SK-N-MC (cell line): ENCODE results near the gene KDM1B.

Source experiments
- DNase-seq: peaks from one replicate; pipeline ENCODE4 v3.0.0-alpha.2; 2011; ENCODE audit warnings: low read depth, low spot score
- H3K27ac ChIP-seq: fragments of 200-600 bp; sonication (generic); 2 replicates; pipeline ENCODE4 v1.5.1; 2016; ENCODE audit warnings: mixed run types
- H3K36me3 ChIP-seq: fragments of 200-600 bp; sonication (generic); 2 replicates; pipeline ENCODE4 v1.6.1; 2017; ENCODE audit warnings: antibody characterized with exemption, low read length, mixed read lengths; ENCODE audit not compliant: insufficient read depth
- H3K4me3 ChIP-seq: fragments of 200-600 bp; sonication (generic); 2 replicates; pipeline ENCODE4 v1.5.1; 2016
- H3K9ac ChIP-seq: fragments of 200-600 bp; sonication (generic); 2 replicates; pipeline ENCODE4 v1.8.0; 2017; ENCODE audit warnings: mixed run types, mixed read lengths; ENCODE audit not compliant: insufficient read length
- H3K9me3 ChIP-seq: fragments of 200-600 bp; sonication (generic); 2 replicates; pipeline ENCODE4 v1.6.1; 2017; ENCODE audit warnings: low read depth, mild to moderate bottlenecking, antibody characterized with exemption, low read length, moderate library complexity, mixed read lengths
- EZH2 ChIP-seq: fragments of 200-600 bp; sonication (generic); IDR thresholded peaks from one replicate; pipeline ENCODE4 v1.6.1; 2017; ENCODE audit warnings: antibody characterized with exemption
- FOXP2 ChIP-seq: optimal IDR thresholded peaks from 2 replicates; pipeline ENCODE3; 2011; ENCODE audit warnings: mild to moderate bottlenecking, moderate library complexity; ENCODE audit not compliant: insufficient read depth; ENCODE audit errors: extremely low read length, control extremely low read depth
- POLR2AphosphoS5 ChIP-seq: IDR thresholded peaks from 2 replicates; pipeline ENCODE4 v1.6.1; 2012; ENCODE audit warnings: mild to moderate bottlenecking, low read depth, low read length, borderline replicate concordance

Gene KDM1B

GRCh38 chr6:18247002-18247401 lies 91.8 kb downstream of the KDM1B start:
- H3K4me3 ChIP-seq: no peak overlapping the region
- peak overlapping the region; percentile 22; the same call in 1 of the 2 replicates for H3K27ac ChIP-seq
- no peaks in the 10 kb centered on the region for H3K9me3 ChIP-seq
- H3K9ac ChIP-seq: no peak overlapping the region
- H3K36me3 ChIP-seq: peaks cover 100% of the 10 kb centered on the region
- no peak for DNase-seq
- TF ChIP-seq EZH2: no peak
- TF ChIP-seq POLR2AphosphoS5: no peak
- no peak for TF ChIP-seq FOXP2

GRCh38 chr6:18248698-18249097 lies 93.5 kb downstream of the KDM1B start:
- TF ChIP-seq EZH2 (no peak), FOXP2 (no peak), POLR2AphosphoS5 (no peak)
- Histone ChIP-seq H3K9ac (no peak overlapping the region), H3K4me3 (no peak overlapping the region), H3K36me3 (peaks cover 100% of the 10 kb centered on the region), H3K27ac (no peak overlapping the region), H3K9me3 (no peaks in the 10 kb centered on the region)
- DNase-seq: no peak

GRCh38 chr6:18249271-18249670 lies 94.0 kb downstream of the KDM1B start:
- Histone ChIP-seq H3K27ac (no peak overlapping the region), H3K36me3 (peaks cover 100% of the 10 kb centered on the region), H3K9me3 (no peaks in the 10 kb centered on the region), H3K4me3 (no peak overlapping the region), H3K9ac (no peak overlapping the region)
- DNase-seq: no peak
- TF ChIP-seq POLR2AphosphoS5 (no peak), EZH2 (no peak), FOXP2 (no peak)

- no peak overlapping the region for H3K27ac ChIP-seq
- no peak for DNase-seq
- TF ChIP-seq POLR2AphosphoS5: no peak
- H3K4me3 ChIP-seq: no peak overlapping the region
- no peaks in the 10 kb centered on the region for H3K9me3 ChIP-seq
- H3K9ac ChIP-seq: no peak overlapping the region
- peaks cover 97% of the 10 kb centered on the region for H3K36me3 ChIP-seq
Measured at GRCh38 chr6:18253635-18254034, 98.4 kb downstream of the KDM1B start.

- H3K9me3 ChIP-seq: no peaks in the 10 kb centered on the region
- no peak overlapping the region for H3K27ac ChIP-seq
- peaks cover 94% of the 10 kb centered on the region for H3K36me3 ChIP-seq
- DNase-seq: no peak
- H3K9ac ChIP-seq: no peak overlapping the region
- H3K4me3 ChIP-seq: no peak overlapping the region
- no peak for TF ChIP-seq FOXP2
- TF ChIP-seq POLR2AphosphoS5: no peak
- no peak for TF ChIP-seq EZH2
Measured at GRCh38 chr6:18254793-18255192, 99.6 kb downstream of the KDM1B start.

GRCh38 chr6:18259675-18260447 lies 104.6 kb downstream of the KDM1B start:
- H3K27ac ChIP-seq: peak overlapping the region; percentile 49; the same call in 1 of the 2 replicates
- 0 out of 2 replicates have a peak overlapping the region, but pooled peaks have one; percentile 34 for H3K4me3 ChIP-seq
- peak overlapping the region; percentile 29 for H3K9ac ChIP-seq
- H3K9me3 ChIP-seq: no peaks in the 10 kb centered on the region
- DNase-seq: no peak
- TF ChIP-seq POLR2AphosphoS5 (no peak), EZH2 (no peak), FOXP2 (no peak)
- peaks cover 83% of the 10 kb centered on the region for H3K36me3 ChIP-seq

- no peak for DNase-seq
- H3K36me3 ChIP-seq: peaks cover 76% of the 10 kb centered on the region
- H3K9ac ChIP-seq: peak overlapping the region; percentile 29
- H3K27ac ChIP-seq: peak overlapping the region; percentile 30; the same call in 1 of the 2 replicates
- H3K4me3 ChIP-seq: peak overlapping the region; percentile 95; the same call in 1 of the 2 replicates
- TF ChIP-seq EZH2: no peak
- no peak for TF ChIP-seq FOXP2
- no peak for TF ChIP-seq POLR2AphosphoS5
- H3K9me3 ChIP-seq: no peaks in the 10 kb centered on the region
Measured at GRCh38 chr6:18260448-18261106, 105.4 kb downstream of the KDM1B start.

GRCh38 chr6:18261877-18262276 lies 106.7 kb downstream of the KDM1B start:
- TF ChIP-seq POLR2AphosphoS5 (no peak), EZH2 (no peak), FOXP2 (no peak)
- no peak for DNase-seq
- H3K36me3 ChIP-seq: peaks cover 63% of the 10 kb centered on the region
- no peaks in the 10 kb centered on the region for H3K9me3 ChIP-seq
- peak overlapping the region; percentile 95 for H3K9ac ChIP-seq
- H3K27ac ChIP-seq: 0 out of 2 replicates have a peak overlapping the region, but pooled peaks have one; percentile 58
- H3K4me3 ChIP-seq: peak overlapping the region; percentile 95
